Naive thymus-derived CD8-positive, alpha-beta T cell (primary cell): ENCODE results near the gene PRPF6. TPM values are rescaled to one million over a fixed set of nuclear protein-coding genes. Genes with fewer than 3 reads are reported as not detected.
A peak's percentile ranks its signal among the peaks of the same experiment; 100 is the strongest.

Source experiments
- ATAC-seq, 2 donors: fragments of 150-1000 bp; cut with Tn5 transposase in 1 of 2; sonication (Bioruptor Pico), chemical (Tn5 transposase) in 1 of 2; 1 replicate in 1 of 2; 2 replicates in 1 of 2; pipeline ENCODE4 v1.10.0; 2021; ENCODE audit warnings: mild to moderate bottlenecking in 2 of 2, moderate library complexity in 2 of 2
- POLR2A ChIA-PET: fragments of 350-600 bp; sonication (Branson Sonifier 250); formaldehyde crosslinking; loops from one replicate; lab custom pipeline; 2021; ENCODE audit warnings: antibody characterized with exemption; lab: Charles Lee
- DNase-seq, 10 donors: peaks; one replicate each; pipeline versions ENCODE4 v3.0.0 to v3.0.0-alpha.2; 2020 to 2022
- H3K27ac Mint-ChIP-seq, 10 donors: one replicate each; pipeline ENCODE4 v1.8.0; 2020 to 2022; ENCODE audit warnings: mild to moderate bottlenecking in 10 of 10, mixed read lengths in 10 of 10, moderate library complexity in 4 of 10, inconsistent platforms in 1 of 10
- H3K27me3 Mint-ChIP-seq, 5 donors: one replicate each; pipeline ENCODE4 v1.8.0; 2021 to 2022; ENCODE audit warnings: mixed read lengths in 5 of 5
- H3K36me3 Mint-ChIP-seq, 3 donors: one replicate each; pipeline ENCODE4 v1.8.0; 2020 to 2022; ENCODE audit warnings: mixed read lengths in 3 of 3, mild to moderate bottlenecking in 2 of 3, inconsistent platforms in 1 of 3
- H3K4me1 Mint-ChIP-seq, 4 donors: one replicate each; pipeline ENCODE4 v1.8.0; 2021 to 2022; ENCODE audit warnings: mixed read lengths in 4 of 4
- H3K4me3 Mint-ChIP-seq, 10 donors: one replicate each; pipeline ENCODE4 v1.8.0; 2020 to 2022; ENCODE audit warnings: mild to moderate bottlenecking in 10 of 10, mixed read lengths in 10 of 10, moderate library complexity in 6 of 10, inconsistent platforms in 1 of 10
- H3K9me3 Mint-ChIP-seq, 9 donors: one replicate each; pipeline ENCODE4 v1.8.0; 2020 to 2022; ENCODE audit warnings: mixed read lengths in 9 of 9, mild to moderate bottlenecking in 3 of 9, inconsistent platforms in 1 of 9, moderate library complexity in 1 of 9
- polyA plus RNA-seq, 3 donors: library from polyadenylated mRNA; unstranded; fragments of 300-500 nt; fragmentation: Illumina TruSeq; gene quantifications; one replicate each; pipeline ENCODE4 v1.2.3, GENCODE V29; 2021
- total RNA-seq, 8 experiments: library from RNA in 2 of 8; stranded (reverse) in 2 of 8; gene quantifications; one replicate each; pipeline ENCODE4 v1.2.3 and lab custom pipeline; 2021 to 2026

The PRPF6 gene
- total and polyA plus RNA-seq, 5 experiments from 2014 or later = 67.2 to 110 (median 91.1) TPM

DNA sequence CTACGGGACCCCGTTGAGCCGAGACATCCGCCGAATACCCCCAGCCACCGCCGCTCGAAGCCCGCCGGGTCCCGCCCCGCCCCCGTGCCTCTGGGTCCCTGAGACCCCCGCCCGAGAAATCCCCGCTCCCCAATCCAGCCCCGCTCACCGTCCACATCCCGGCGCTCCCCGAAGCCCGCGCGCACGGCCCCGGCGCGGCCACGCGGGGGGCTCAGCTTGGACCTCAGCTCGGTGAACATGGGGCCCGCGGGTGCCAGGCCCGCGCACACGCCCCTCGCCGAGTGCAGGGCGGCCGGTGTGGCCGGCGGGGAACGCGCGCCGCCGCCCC is 1.7 kb upstream of the PRPF6 start:
- POLR2A ChIA-PET = interaction anchor here (0.8 to 4.0 kb wide), 16 partner anchors 11 to 458 kb away, joined by 3 to 67 read pairs (median 8); partner anchors contain the start of genes ARFRP1, C20orf204, GMEB2 and LIME1
- Mint-ChIP-seq H3K36me3 (peaks cover 0 to 41% (median 10%) of the 10 kb centered on the region in 3 donors), H3K4me1 (peaks cover 41 to 65% (median 64%) of the 10 kb centered on the region in 4 donors)

DNA sequence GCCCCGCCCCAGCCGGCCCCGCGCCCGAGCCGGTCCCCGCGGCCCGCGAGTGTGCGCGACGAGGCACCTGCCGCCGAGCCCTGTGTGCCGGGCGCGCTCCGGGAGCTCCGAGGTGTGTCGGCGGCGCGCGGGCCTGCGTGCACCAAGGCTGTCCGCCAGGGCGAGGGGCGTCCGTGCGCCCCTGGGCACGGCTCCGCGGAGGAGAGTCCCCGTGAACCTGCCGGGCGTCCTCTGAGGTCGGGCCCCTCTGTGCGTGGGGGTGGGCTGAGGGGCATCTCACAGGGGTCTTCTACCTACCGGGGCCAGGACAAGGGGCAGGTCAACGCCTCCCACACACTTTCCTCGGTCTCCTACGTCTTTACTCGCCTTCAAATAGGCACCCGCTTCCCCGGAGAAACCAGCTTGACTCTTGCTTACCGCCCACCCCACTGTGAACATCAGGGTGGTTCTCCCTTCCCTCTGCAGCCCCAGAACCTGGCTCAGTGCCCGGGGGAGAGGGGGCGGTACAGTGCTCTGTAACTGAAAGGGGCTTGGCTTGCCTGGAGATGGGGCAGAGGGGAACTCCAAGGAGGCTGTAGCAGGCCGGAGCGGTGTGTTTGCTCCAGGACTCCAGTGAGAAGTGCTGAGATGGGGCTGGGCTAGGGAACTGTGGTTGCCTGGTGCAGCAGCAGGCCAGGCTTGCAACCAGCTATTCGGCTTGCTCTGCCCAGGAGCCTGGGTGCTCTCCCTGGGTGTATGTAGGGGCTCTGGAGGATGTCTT is 1.2 kb upstream of the PRPF6 start, which contains the start of gene SAMD10:
Gene SAMD10 (minus strand): TSS at position 86 of the 760 bp plus-strand sequence. CDS start 175 bp downstream, outside the sequence.
- Mint-ChIP-seq H3K4me1 (peaks cover 43 to 69% (median 67%) of the 10 kb centered on the region in 4 donors), H3K9me3 (no peaks in the 10 kb centered on the region), H3K27ac (peak within 1 kb of the TSS; percentile 94 to 98 (median 96)), H3K36me3 (peaks cover 0 to 42% (median 10%) of the 10 kb centered on the region in 3 donors), H3K4me3 (peak within 1 kb of the TSS; percentile 84 to 98 (median 96)), H3K27me3 (no peaks in the 10 kb centered on the region)
- ATAC-seq (peak; percentile 55 to 68), DNase-seq (peak; percentile 61 to 90 (median 80))
- POLR2A ChIA-PET = interaction anchor here (0.6 to 4.0 kb wide), 31 partner anchors 10 to 459 kb away, joined by 3 to 67 read pairs (median 6); partner anchors contain the start of genes ARFRP1, C20orf204, GMEB2 and LIME1

More for the DNA sequence above, 1.7 kb upstream of the PRPF6 start:
- Mint-ChIP-seq H3K9me3 (no peaks in the 10 kb centered on the region), H3K27me3 (no peaks in the 10 kb centered on the region), H3K27ac (peak overlapping the region in 4 of 10 donors; percentile 18 to 79 (median 54)), H3K4me3 (peak overlapping the region; percentile 46 to 93 (median 84))
- ATAC-seq (no peak), DNase-seq (no peak)

DNA sequence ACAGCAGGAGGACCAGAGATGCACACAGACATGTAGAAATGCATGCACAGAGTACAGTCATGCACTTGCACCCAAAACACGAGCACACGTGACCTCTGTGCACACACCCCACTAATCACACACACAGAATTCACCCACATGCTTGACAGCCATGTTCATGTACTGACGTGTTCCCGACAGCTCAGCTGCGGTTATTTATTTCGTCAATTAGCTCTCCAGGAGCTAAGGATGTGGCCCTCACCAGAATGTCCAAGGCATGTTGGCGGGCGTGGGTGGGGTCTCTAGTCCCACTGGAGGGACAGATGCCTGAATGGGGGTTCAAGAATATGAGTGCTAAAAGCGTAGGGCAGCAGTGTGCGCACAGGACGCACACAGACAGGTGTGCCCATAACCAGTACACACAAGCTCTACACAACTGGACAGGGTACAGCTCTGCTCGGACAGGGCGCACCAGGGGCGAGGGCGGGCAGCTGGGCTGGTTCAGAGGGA is 571 bp upstream of the PRPF6 start:
- ATAC-seq (peak; percentile 12 to 37), DNase-seq (no peak)
- Mint-ChIP-seq H3K4me3 (peak overlapping the region; percentile 84 to 98 (median 96)), H3K9me3 (no peaks in the 10 kb centered on the region), H3K36me3 (peaks cover 0 to 45% (median 10%) of the 10 kb centered on the region in 3 donors), H3K27me3 (no peaks in the 10 kb centered on the region), H3K27ac (peak overlapping the region; percentile 94 to 98 (median 96)), H3K4me1 (peaks cover 43 to 71% (median 65%) of the 10 kb centered on the region in 4 donors)
- POLR2A ChIA-PET = interaction anchor here (0.6 to 4.0 kb wide), 34 partner anchors 10 to 460 kb away, joined by 3 to 67 read pairs (median 5); partner anchors contain the start of genes ARFRP1, C20orf204, GMEB2 and LIME1

- Mint-ChIP-seq H3K4me3 (peak overlapping the region; percentile 36 to 98 (median 70)), H3K27ac (peak overlapping the region in 7 of 10 donors; percentile 33 to 96 (median 83)), H3K9me3 (no peaks in the 10 kb centered on the region), H3K4me1 (peaks cover 32 to 54% (median 48%) of the 10 kb centered on the region in 4 donors), H3K36me3 (peaks cover 0 to 59% (median 15%) of the 10 kb centered on the region in 3 donors), H3K27me3 (no peaks in the 10 kb centered on the region)
- POLR2A ChIA-PET = interaction anchor here (0.6 to 4.0 kb wide), 7 partner anchors 9 to 80 kb away, joined by 3 to 67 read pairs (median 3); partner anchors contain the start of genes C20orf204, TCEA2 and UCKL1
- ATAC-seq (no peak), DNase-seq (no peak)
These were observed 2.0 kb downstream of the PRPF6 start for GRCh38 chr20:63982937-63983336.

- DNase-seq = no peak
- no peak overlapping the region for H3K27ac Mint-ChIP-seq
- H3K36me3 Mint-ChIP-seq = peaks cover 0 to 96% (median 40%) of the 10 kb centered on the region in 3 donors
- no peaks in the 10 kb centered on the region for H3K27me3 Mint-ChIP-seq
- H3K4me1 Mint-ChIP-seq = peaks cover 0 to 24% (median 13%) of the 10 kb centered on the region in 4 donors
- POLR2A ChIA-PET = interaction anchor here (0.6 to 1.1 kb wide), 2 partner anchors 9 to 98 kb away, joined by 3 to 4 read pairs; no protein-coding TSS in a partner anchor
- no peak for ATAC-seq
- no peaks in the 10 kb centered on the region for H3K9me3 Mint-ChIP-seq
- no peak overlapping the region for H3K4me3 Mint-ChIP-seq
These were observed 20.0 kb downstream of the PRPF6 start for GRCh38 chr20:64000906-64001305.

DNA sequence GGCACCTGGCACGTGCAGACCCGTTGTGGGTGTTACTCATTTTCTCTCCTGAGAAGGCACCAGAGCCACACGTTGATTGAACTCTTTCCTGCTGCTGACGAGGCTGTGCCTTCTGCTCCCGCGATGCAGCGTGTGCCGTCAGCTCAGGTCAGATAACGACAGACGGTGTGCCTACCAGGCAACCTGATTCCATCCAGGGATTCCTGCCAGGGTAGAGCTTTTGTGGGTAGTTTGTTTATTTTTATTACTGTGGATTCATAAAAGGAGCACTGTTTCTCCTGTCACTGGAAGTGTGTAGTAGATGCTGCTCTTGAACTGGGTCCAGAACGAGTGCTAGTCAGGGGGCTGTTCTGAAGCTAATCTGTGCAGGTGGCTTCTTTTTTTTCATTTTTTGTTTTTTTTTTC is 20.7 kb downstream of the PRPF6 start:
- Mint-ChIP-seq H3K4me1 (peaks cover 0 to 27% (median 13%) of the 10 kb centered on the region in 4 donors), H3K27me3 (no peaks in the 10 kb centered on the region), H3K9me3 (peaks cover 0 to 3% (median 0%) of the 10 kb centered on the region in 9 donors), H3K4me3 (peak overlapping the region in 2 of 10 donors; percentile 69 to 83), H3K36me3 (peaks cover 0 to 91% (median 43%) of the 10 kb centered on the region in 3 donors), H3K27ac (peak overlapping the region in 4 of 10 donors; percentile 56 to 94 (median 86))
- POLR2A ChIA-PET = interaction anchor here (1.1 kb wide), 1 partner anchor 9 kb away, joined by 3 read pairs; no protein-coding TSS in a partner anchor
- DNase-seq (peak in 1 of 10 donors; percentile 23), ATAC-seq (peak in 1 of 2 donors; percentile 84)

DNA sequence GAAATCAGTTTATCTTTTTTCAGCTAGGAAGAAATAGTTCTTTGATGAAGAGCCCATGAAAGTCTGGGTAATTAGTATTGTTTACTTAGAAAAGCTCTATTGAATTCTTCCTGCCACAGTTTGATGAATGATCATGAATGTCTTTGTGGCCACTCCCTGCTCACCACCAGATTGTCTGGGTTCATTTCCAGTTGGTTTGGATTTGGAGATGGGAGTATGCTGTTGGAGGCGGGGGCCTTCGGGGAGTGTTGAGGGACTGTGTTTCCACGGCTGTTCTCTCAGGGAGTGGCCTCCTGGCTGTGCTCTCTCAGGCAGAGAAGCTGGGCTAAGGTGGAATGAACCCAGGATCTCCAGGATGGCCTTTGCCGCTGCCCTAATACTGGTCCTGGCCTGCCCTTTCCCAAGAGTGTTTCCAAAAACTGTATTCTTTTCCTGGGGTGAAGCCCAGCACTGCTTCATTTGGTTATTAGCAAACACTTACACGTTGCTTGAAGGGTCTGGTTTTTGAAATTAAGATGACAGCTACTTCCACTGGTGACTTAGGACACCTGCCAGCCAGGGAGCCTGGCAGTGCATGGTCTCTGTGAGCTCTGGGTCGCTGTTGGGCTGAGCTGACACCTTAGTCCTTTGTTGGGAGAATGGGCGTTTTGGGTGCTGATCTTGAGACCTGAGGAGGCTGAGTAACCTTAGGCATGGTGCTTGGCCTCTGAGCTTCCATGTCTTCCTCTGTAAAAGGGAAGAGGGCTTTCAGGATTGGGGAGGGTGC is 23.2 kb downstream of the PRPF6 start:
- Mint-ChIP-seq H3K9me3 (peaks cover 0 to 21% (median 4%) of the 10 kb centered on the region in 9 donors), H3K27me3 (no peaks in the 10 kb centered on the region), H3K4me3 (peak overlapping the region in 1 of 10 donors; percentile 41), H3K4me1 (peaks cover 0 to 40% (median 17%) of the 10 kb centered on the region in 4 donors), H3K36me3 (peaks cover 6 to 79% (median 52%) of the 10 kb centered on the region in 3 donors), H3K27ac (peak overlapping the region in 3 of 10 donors; percentile 44 to 83 (median 79))
- POLR2A ChIA-PET = interaction anchor here (0.6 to 1.0 kb wide), 2 partner anchors 22 to 57 kb away, joined by 3 read pairs; no protein-coding TSS in a partner anchor
- DNase-seq (no peak), ATAC-seq (no peak)

DNA sequence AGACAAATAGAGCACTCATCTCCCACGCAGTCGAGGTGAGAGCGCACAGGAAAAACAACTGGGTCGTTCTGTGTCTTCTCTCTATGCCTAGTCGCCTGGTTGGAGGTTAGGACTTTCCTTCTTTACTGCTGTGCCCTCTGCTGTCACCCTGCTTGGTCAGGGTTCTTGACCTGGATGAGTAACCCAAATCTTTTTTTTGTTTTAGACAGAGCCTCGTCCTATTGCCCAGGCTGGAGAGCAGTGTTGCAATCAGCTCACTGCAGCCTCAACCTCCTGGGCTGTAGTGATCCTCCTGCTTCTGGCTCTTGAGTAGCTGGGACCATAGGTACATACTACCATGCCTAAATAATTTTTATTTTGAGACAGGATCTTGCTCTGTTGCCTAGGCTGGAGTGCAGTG is 24.5 kb downstream of the PRPF6 start:
- peaks cover 0 to 52% (median 23%) of the 10 kb centered on the region in 4 donors for H3K4me1 Mint-ChIP-seq
- ATAC-seq (peak in 1 of 2 donors; percentile 25), DNase-seq (no peak)
- peaks cover 0 to 34% (median 5%) of the 10 kb centered on the region in 9 donors for H3K9me3 Mint-ChIP-seq
- no peaks in the 10 kb centered on the region for H3K27me3 Mint-ChIP-seq
- H3K4me3 Mint-ChIP-seq = peak overlapping the region in 2 of 10 donors; percentile 11 to 47
- H3K36me3 Mint-ChIP-seq = peaks cover 17 to 78% (median 58%) of the 10 kb centered on the region in 3 donors
- peak overlapping the region in 2 of 10 donors; percentile 79 to 83 for H3K27ac Mint-ChIP-seq
- POLR2A ChIA-PET = no interaction called here

DNA sequence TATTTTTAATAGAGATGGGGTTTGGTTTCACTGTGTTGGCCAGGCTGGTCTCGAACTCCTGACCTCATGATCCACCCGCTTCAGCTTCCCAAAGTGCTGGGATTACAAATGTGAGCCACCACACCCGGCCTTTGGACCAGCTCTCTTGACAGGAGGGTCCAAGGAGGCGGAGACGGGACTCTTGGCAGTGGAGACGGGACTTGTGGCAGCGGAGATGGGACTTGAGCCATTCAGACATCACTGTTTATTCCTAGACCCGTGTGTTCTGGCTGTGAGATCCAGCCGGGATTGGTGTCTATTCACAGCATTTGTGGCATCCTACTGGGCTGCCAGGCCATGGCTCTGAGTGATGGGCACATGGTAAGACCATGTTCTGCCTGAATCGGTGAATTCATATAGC is 25.6 kb downstream of the PRPF6 start:
- peaks cover 17 to 68% (median 65%) of the 10 kb centered on the region in 3 donors for H3K36me3 Mint-ChIP-seq
- peak overlapping the region in 1 of 10 donors; percentile 71 for H3K4me3 Mint-ChIP-seq
- peaks cover 4 to 62% (median 28%) of the 10 kb centered on the region in 4 donors for H3K4me1 Mint-ChIP-seq
- peak overlapping the region in 3 of 10 donors; percentile 58 to 83 (median 79) for H3K27ac Mint-ChIP-seq
- DNase-seq (no peak), ATAC-seq (no peak)
- H3K27me3 Mint-ChIP-seq = no peaks in the 10 kb centered on the region
- POLR2A ChIA-PET = interaction anchor here (0.7 kb wide), 2 partner anchors 43 to 103 kb away, joined by 3 to 5 read pairs; no protein-coding TSS in a partner anchor
- peaks cover 0 to 41% (median 5%) of the 10 kb centered on the region in 9 donors for H3K9me3 Mint-ChIP-seq

DNA sequence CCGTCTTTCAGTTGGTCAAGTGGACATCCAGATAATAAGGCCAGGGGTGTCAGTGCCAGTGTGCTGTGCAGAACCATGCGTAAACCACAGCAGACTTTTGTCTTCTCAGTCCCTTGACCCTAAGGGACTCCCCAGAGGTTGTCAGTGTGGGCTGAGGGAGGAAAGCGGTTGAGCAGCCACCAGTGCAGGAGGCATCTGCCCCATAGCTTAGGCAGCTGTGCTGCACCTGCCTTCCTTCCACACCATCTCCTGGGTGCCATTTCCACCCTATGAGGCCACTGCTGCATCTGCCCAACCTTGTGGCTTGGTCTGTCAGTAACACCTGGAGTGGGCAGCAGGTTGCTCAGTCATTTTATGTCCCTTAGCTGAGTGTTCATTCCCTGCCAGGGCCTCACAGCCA is 26.0 kb downstream of the PRPF6 start:
- Mint-ChIP-seq H3K9me3 (peaks cover 0 to 42% (median 5%) of the 10 kb centered on the region in 9 donors), H3K4me1 (peaks cover 5 to 60% (median 26%) of the 10 kb centered on the region in 4 donors), H3K4me3 (peak overlapping the region in 1 of 10 donors; percentile 71), H3K27ac (peak overlapping the region in 2 of 10 donors; percentile 58 to 79), H3K36me3 (peaks cover 17 to 65% (median 63%) of the 10 kb centered on the region in 3 donors), H3K27me3 (no peaks in the 10 kb centered on the region)
- ATAC-seq (no peak), DNase-seq (no peak)
- POLR2A ChIA-PET = interaction anchor here (0.7 kb wide), 2 partner anchors 43 to 104 kb away, joined by 3 to 5 read pairs; no protein-coding TSS in a partner anchor

DNA sequence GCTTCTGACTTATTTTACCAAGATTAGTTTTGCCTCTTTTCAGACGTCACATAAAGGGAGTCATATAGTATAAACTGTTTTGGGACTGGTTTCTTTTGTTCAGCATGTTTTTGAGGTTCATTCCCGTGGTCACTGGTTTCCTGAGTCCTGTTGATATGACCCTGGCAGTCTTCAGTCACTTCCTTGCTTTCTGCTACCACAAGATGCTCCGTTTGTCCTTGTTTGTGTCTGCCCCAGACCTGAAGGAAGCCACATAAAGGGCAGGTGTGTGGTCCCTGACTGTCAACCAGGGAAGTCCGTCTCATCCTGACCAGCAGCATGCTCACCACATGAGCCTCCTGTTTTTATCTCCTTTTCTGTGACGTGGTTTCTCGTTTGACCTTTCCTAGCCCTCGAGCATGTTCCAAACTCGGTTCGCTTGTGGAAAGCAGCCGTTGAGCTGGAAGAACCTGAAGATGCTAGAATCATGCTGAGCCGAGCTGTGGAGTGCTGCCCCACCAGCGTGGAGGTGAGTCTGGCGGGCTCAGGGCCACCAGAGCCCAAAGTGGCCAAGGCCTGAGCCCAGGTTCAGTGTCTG is 29.0 kb downstream of the PRPF6 start:
- H3K27ac Mint-ChIP-seq = peak overlapping the region in 6 of 10 donors; percentile 7 to 88 (median 44)
- DNase-seq (no peak), ATAC-seq (peak in 1 of 2 donors; percentile 11)
- H3K4me1 Mint-ChIP-seq = peaks cover 13 to 67% (median 28%) of the 10 kb centered on the region in 4 donors
- peak overlapping the region in 6 of 10 donors; percentile 16 to 62 (median 34) for H3K4me3 Mint-ChIP-seq
- H3K9me3 Mint-ChIP-seq = peaks cover 0 to 56% (median 5%) of the 10 kb centered on the region in 9 donors
- peaks cover 17 to 69% (median 47%) of the 10 kb centered on the region in 3 donors for H3K36me3 Mint-ChIP-seq
- no peaks in the 10 kb centered on the region for H3K27me3 Mint-ChIP-seq
- POLR2A ChIA-PET = interaction anchor here (0.7 to 1.7 kb wide), 3 partner anchors 9 to 55 kb away, joined by 3 to 7 read pairs (median 4); partner anchors contain the start of genes PRPF6 and SAMD10
